ENCODE data around the gene TNFRSF11A. TPM values are rescaled to one million over a fixed set of nuclear protein-coding genes. Genes with fewer than 3 reads are reported as not detected.
A peak's percentile ranks its signal among the peaks of the same experiment; 100 is the strongest.

TNFRSF11A gene
- total RNA-seq, 2 donors from 2014 or later, result 13.7 to 35.6 TPM

GRCh38 chr18:62294073-62294472 is 31.0 kb upstream of the TNFRSF11A start:
- H3K36me3 ChIP-seq (ENCODE audit: control insufficient read depth, insufficient read depth, low read length), result peaks cover 58% of the 10 kb centered on the region
- Mint-ChIP-seq H3K36me3 (ENCODE audit: low read depth) (peaks cover 7% of the 10 kb centered on the region), H3K27ac (no peak overlapping the region), H3K4me1 (peaks cover 5% of the 10 kb centered on the region), H3K27me3 (ENCODE audit: insufficient read depth) (no peaks in the 10 kb centered on the region), H3K4me3 (no peak overlapping the region), H3K9me3 (no peaks in the 10 kb centered on the region)
- peak; percentile 55 for TF ChIP-seq CTCF (conservative IDR thresholded peaks at IDR 0.05)
- H3K9ac ChIP-seq (ENCODE audit: extremely low read depth, low read length, poor library complexity, severe bottlenecking), result no peak overlapping the region
- H3K27me3 ChIP-seq (ENCODE audit: control insufficient read depth, insufficient read depth, low read length, poor library complexity, severe bottlenecking), result no peaks in the 10 kb centered on the region
- no peaks in the 10 kb centered on the region for H3K9me3 ChIP-seq (ENCODE audit: control insufficient read depth, low read length)
- H3K4me1 ChIP-seq (ENCODE audit: control insufficient read depth, insufficient read depth, low read length), result no peaks in the 10 kb centered on the region
- no peak for DNase-seq
- H3K4me3 ChIP-seq (ENCODE audit: low read length), result no peak overlapping the region
- no peak overlapping the region for H3K27ac ChIP-seq (ENCODE audit: low read depth, low read length)

- Mint-ChIP-seq H3K4me1 (peaks cover 17% of the 10 kb centered on the region), H3K9me3 (no peaks in the 10 kb centered on the region), H3K4me3 (no peak overlapping the region), H3K27ac (no peak overlapping the region), H3K36me3 (ENCODE audit: low read depth) (peaks cover 27% of the 10 kb centered on the region), H3K27me3 (ENCODE audit: insufficient read depth) (no peaks in the 10 kb centered on the region)
- no peak for TF ChIP-seq CTCF (conservative IDR thresholded peaks at IDR 0.05)
- no peak for DNase-seq
- WGBS, 2 experiments (ENCODE audit: insufficient coverage in 1 of 2, insufficient read length in 1 of 2), result 97 to 100% methylated on average over 3 of the region's 3 CpGs
- Histone ChIP-seq H3K9me3 (ENCODE audit: control insufficient read depth, low read length) (no peaks in the 10 kb centered on the region), H3K4me1 (ENCODE audit: control insufficient read depth, insufficient read depth, low read length) (no peaks in the 10 kb centered on the region), H3K27ac (ENCODE audit: low read depth, low read length) (no peak overlapping the region), H3K27me3 (ENCODE audit: control insufficient read depth, insufficient read depth, low read length, poor library complexity, severe bottlenecking) (no peaks in the 10 kb centered on the region), H3K36me3 (ENCODE audit: control insufficient read depth, insufficient read depth, low read length) (peaks cover 63% of the 10 kb centered on the region), H3K9ac (ENCODE audit: extremely low read depth, low read length, poor library complexity, severe bottlenecking) (no peak overlapping the region), H3K4me3 (ENCODE audit: low read length) (no peak overlapping the region)
Observed at GRCh38 chr18:62300359-62300963, 24.6 kb upstream of the TNFRSF11A start.

- Histone ChIP-seq H3K9me3 (ENCODE audit: control insufficient read depth, low read length) (no peaks in the 10 kb centered on the region), H3K9ac (ENCODE audit: extremely low read depth, low read length, poor library complexity, severe bottlenecking) (no peak overlapping the region), H3K4me3 (ENCODE audit: low read length) (no peak overlapping the region), H3K36me3 (ENCODE audit: control insufficient read depth, insufficient read depth, low read length) (peaks cover 64% of the 10 kb centered on the region), H3K4me1 (ENCODE audit: control insufficient read depth, insufficient read depth, low read length) (no peaks in the 10 kb centered on the region), H3K27me3 (ENCODE audit: control insufficient read depth, insufficient read depth, low read length, poor library complexity, severe bottlenecking) (no peaks in the 10 kb centered on the region), H3K27ac (ENCODE audit: low read depth, low read length) (no peak overlapping the region)
- H3K4me1 Mint-ChIP-seq, result peaks cover 17% of the 10 kb centered on the region
- no peak overlapping the region for H3K4me3 Mint-ChIP-seq
- no peak overlapping the region for H3K27ac Mint-ChIP-seq
- H3K36me3 Mint-ChIP-seq (ENCODE audit: low read depth), result peaks cover 27% of the 10 kb centered on the region
- 97 to 100% methylated on average over 1 of the region's 1 CpG for WGBS, 2 experiments (ENCODE audit: insufficient coverage in 1 of 2, insufficient read length in 1 of 2)
- no peaks in the 10 kb centered on the region for H3K27me3 Mint-ChIP-seq (ENCODE audit: insufficient read depth)
- DNase-seq, result no peak
- no peaks in the 10 kb centered on the region for H3K9me3 Mint-ChIP-seq
- no peak for TF ChIP-seq CTCF (conservative IDR thresholded peaks at IDR 0.05)
Observed at GRCh38 chr18:62301322-62301721, 23.8 kb upstream of the TNFRSF11A start.

Measured in endodermal cell (in vitro differentiated cells).